Measurements from ENCODE around the gene ZNF565. TPM values are rescaled to one million over a fixed set of nuclear protein-coding genes. Genes with fewer than 3 reads are reported as not detected.

ZNF565 gene
- polyA plus RNA-seq, 3 donors = 6.3 to 7.0 (median 6.7) TPM

Other genes starting within 250 kb of the ZNF565 start
- gene SDHAF1, start 219.5 kb downstream of the ZNF565 start, polyA plus RNA-seq (ENCODE audit: insufficient read length in 3 of 3) = 10 to 100 TPM; 11.2 to 12.0 (median 11.7) TPM
- gene SYNE4, start 205.9 kb downstream of the ZNF565 start, polyA plus RNA-seq (ENCODE audit: insufficient read length in 3 of 3) = 10 to 100 TPM in 1 of 3 donors, 1 to 10 TPM in 2; 9.8 to 10.1 (median 9.9) TPM
- gene ALKBH6, start 200.5 kb downstream of the ZNF565 start, polyA plus RNA-seq (ENCODE audit: insufficient read length in 3 of 3) = 10 to 100 TPM; 13.7 to 15.9 (median 15.5) TPM
- gene CLIP3, start 181.8 kb downstream of the ZNF565 start, polyA plus RNA-seq (ENCODE audit: insufficient read length in 3 of 3) = 10 to 100 TPM; 47.2 to 49.8 (median 48.5) TPM
- gene THAP8, start 160.4 kb downstream of the ZNF565 start, polyA plus RNA-seq (ENCODE audit: insufficient read length in 3 of 3) = 10 to 100 TPM in 1 of 3 donors, 1 to 10 TPM in 2; 8.7 to 10.8 (median 9.3) TPM
- gene WDR62, start 159.8 kb downstream of the ZNF565 start, polyA plus RNA-seq (ENCODE audit: insufficient read length in 3 of 3) = 1 to 10 TPM; 4.0 to 4.7 (median 4.1) TPM
- not detected for gene OVOL3, start 103.5 kb downstream of the ZNF565 start, polyA plus RNA-seq (ENCODE audit: insufficient read length in 3 of 3)
- 10 to 100 TPM; 39.8 to 51.8 (median 50.1) TPM for gene POLR2I, start 99.8 kb downstream of the ZNF565 start, polyA plus RNA-seq (ENCODE audit: insufficient read length in 3 of 3)
- gene TBCB, start 99.2 kb downstream of the ZNF565 start, polyA plus RNA-seq (ENCODE audit: insufficient read length in 3 of 3) = 100 to 1,000 TPM; 110 to 122 (median 112) TPM
- gene CAPNS1, start 74.6 kb downstream of the ZNF565 start, polyA plus RNA-seq (ENCODE audit: insufficient read length in 3 of 3) = 100 to 1,000 TPM; 529 to 603 (median 569) TPM
- 10 to 100 TPM; 24.3 to 28.2 (median 26.4) TPM for gene COX7A1, start 62.2 kb downstream of the ZNF565 start, polyA plus RNA-seq (ENCODE audit: insufficient read length in 3 of 3)
- gene ZNF146, start 441 bp upstream of the ZNF565 start, polyA plus RNA-seq (ENCODE audit: insufficient read length in 3 of 3) = 100 to 1,000 TPM; 145 to 170 (median 162) TPM
- 10 to 100 TPM; 13.0 to 13.2 (median 13.1) TPM for gene ZFP14, start 164.5 kb upstream of the ZNF565 start, polyA plus RNA-seq (ENCODE audit: insufficient read length in 3 of 3)
- gene ZFP82, start 204.0 kb upstream of the ZNF565 start, polyA plus RNA-seq (ENCODE audit: insufficient read length in 3 of 3) = 10 to 100 TPM; 14.4 to 14.8 (median 14.7) TPM

Data from right renal cortex interstitium (tissue), 3 donors.